ENCODE measurements around the gene ODC1.

The ODC1 gene

DNA sequence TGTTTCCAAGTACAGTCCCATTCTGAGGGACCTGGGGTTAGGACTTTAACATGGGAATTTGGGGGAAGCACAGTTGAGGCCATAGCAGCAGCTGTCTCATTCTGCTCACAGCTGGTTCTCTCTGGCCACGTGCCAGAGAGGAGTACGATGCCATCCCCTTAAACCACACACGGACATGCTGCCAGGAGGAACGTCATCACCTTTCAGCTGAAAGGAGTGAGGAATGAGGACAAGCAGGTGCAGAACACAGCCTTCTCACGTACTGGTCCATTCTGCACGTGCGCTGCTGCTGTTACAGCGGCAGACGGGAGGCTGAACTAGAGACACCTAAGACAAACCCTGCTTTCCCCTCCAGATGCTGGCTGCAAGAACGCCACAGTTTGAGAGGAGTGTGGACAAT, 33.5 kb downstream of the ODC1 start:
- DNase-seq (ENCODE audit: low spot score) = no peak

DNA sequence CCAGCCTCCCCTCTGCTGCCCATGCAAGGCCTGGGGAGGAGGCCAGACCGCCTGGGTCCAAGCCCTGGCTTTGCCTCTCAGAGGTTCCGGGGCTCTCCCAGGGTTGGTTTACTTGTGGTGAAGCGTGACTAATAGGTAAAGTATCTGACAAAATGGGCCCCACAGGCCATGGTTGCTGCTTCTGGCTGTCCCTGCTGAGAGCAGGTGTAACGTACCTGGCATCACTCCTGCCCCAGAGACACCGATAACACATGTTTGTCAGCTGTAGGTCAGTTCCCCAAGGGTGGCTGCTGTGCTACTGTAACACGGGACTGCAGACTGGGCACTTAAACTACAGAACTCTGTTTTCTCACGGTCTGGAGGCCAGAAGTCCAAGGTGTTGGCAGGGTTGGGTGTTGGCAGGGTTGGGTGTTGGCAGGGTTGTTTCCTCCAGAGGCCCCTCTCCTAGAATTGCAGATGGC, 34.1 kb downstream of the ODC1 start:
- no peak for DNase-seq (ENCODE audit: low spot score)

GRCh38 chr2:10413503-10413902, 34.6 kb downstream of the ODC1 start:
- DNase-seq (ENCODE audit: low spot score) = no peak

GRCh38 chr2:10412380-10412779, 35.7 kb downstream of the ODC1 start:
- DNase-seq (ENCODE audit: low spot score) = peak; percentile 65

- DNase-seq (ENCODE audit: low spot score) = no peak
Observed at GRCh38 chr2:10411557-10411956, 36.6 kb downstream of the ODC1 start.

DNA sequence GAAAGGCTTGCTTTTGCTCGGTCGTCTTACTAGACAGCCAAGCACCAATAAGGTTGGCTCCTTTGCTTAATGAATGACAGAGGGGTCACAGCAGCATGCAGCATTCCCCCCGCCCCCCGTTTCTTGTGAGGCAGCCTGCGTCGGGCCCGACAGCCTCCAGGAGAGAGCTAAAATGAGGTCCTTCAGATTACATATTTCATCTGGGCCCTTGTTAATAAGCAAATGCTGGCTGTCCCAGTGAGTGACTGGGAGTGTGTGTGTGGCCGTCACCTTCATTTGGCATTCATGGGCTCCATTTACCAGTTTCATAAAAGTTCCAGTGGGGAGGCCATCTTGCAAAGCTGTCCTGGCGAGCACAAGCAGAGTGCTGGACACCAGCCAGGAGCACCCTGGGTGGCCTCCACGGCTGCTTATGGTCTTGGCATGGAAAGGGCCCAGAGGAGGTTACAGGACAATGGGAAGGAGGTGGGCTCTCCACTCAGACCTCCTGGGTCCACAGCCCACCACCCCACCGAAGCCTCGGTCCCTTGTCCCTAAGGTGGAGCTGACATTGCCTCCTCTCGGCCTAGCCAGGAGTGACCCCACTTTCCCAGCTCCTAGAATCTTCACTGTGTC, 37.2 kb downstream of the ODC1 start:
- DNase-seq (ENCODE audit: low spot score) = no peak

DNA sequence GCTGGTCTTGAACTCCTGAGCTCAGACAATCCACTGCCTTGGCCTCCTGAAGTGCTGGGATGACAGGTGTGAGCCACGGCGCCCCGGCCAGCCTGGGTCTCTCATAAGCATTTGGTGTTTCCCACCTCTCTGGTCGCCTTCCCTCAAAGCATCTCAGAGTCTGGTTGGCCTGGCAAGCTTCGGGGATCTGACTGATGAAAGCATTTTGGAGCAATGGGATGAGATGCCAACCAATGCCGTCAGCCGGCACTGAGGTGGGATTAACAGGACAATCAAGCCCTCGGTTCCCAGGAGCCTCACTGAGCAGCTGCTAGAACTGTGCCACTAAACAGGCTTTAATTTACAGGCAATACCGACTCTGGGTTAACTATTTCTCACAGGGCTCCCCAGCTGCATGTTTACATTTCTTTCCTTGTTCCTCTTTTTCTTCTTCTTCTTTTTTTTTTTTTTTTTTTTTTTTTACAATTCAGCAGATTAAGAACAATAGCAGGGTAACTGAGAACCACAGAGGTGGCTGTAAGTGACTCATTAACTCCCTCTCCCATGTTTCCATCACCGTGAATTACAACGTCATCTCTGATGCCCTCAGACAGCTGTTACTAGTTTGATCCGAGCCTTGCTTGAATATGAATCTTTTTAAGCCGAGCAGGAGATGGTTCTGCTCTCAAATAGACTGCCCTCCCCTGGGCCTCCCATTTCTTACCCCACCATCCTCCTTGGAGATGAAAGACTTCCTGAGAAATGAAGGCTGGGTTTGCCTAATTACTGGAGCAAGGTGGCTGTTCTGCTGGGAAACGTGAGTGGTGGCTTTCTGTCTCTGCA, 37.9 kb downstream of the ODC1 start:
- DNase-seq (ENCODE audit: low spot score) = no peak

DNA sequence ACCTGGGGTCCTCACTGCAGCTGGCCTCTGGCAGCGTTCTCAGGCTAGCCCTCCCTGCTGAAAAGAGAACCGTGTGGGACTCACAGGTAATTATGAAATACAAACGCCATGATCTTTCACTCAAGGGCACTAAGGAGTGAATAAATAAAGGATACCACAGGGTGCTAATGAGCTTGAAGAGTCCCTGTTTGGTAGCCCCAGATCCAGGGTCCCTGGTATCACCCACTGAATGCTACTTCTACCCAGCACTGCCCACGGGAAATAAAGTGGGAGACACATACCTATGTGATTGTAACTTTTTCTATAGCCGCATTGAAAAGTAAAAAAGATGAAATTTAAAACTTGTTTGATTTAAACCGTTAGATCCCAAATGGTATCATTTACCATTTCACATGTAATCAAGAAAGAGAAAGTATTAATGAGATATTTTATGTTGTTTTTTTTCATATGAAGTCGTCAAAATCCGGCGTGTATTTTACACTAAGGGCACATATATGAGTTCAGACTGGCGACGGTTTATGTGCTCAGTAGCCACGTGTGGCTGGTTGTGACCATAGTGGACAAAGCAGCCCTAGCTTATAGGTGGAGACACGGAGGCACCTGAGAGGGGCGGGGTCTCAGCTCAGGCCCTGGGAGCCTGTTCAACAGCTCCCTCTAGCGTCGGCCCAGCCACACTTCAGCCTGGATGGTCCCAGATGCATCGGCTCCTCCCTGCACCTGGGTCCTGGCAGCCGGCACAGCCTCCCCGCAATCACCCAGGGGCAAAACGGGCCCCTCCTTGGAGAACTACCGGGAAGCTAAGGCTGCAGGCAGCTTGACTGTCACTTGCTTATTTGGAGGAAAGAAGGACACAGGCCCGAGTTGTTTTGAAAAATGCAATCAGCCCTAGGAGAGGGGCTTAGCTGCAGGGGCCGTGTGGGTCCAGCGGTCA, 39.2 kb downstream of the ODC1 start:
- peak; percentile 87 for DNase-seq (ENCODE audit: low spot score)

DNA sequence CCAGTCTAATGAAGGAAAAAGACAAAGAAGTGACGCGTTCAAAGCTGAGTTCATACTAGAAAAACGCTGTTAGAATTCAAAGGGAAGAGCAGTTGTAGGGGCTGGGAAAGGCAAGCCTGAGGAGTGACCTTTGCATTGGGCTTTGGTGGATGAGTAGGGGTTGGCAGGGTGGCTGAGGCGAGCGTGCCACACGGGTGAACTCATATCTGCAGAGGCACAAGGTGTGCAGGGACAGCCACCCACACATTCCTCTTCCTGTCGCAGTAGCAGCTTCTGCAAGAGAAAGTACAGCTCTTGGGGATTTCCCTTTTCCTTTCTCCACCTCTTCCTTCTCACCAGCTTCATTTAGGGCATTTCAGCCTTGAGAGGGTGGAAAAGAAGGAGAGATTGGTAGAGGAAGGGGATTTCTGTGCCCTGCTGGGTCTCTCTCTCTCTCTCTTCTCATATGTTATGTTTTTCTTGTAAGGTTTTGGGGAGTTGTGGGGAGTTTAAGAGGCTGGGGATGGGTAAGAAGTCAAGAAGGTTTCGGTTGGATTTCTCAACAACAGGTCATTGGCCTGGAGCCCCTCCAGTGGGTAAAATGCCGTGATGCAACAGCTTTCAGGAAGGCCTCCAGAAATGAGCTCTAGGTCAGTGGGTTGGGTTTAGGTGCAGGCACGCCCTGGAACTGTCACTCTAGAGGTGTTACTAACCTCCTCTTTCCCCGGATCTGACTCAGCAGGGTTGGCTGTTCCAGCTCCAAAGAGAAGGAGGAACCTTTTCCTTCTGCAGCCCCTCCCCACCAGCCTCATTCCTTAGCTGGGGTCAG, 40.1 kb downstream of the ODC1 start:
- peak; percentile 56 for DNase-seq (ENCODE audit: low spot score)

GRCh38 chr2:10407432-10407831, 40.7 kb downstream of the ODC1 start:
- no peak for DNase-seq (ENCODE audit: low spot score)

DNA sequence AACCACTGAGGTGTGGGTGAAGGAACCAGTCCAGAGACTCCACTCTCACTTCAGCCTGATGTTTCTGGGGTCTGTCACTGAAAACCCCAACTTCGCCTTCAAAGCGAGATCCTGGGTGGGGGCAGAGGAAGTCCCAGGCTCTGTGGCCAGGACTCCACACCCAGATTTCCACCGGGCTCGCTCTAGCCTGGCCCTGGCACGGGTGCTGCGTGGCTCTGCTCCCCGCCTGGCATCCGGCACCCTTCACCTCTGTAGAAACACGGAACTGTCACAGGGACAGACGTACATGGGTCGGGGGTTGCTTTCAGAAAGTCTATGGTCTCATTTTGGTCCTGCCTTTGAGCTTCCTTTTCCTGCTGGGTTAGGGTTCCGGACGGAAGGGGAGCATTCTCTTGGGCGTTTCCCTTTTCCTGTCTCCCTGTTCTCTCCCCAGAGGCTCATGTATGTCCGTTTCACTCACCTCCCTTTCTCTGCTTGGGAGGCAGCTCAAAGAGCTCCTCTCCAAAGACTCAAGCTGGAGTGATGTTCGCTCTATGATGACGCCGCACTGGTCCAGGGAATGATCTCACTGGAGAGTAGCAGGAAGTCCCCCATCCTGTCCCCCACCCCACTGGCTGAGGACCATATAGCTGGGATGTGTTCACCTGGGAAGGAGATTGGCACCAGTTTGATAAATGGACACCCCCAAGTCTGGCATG, 41.5 kb downstream of the ODC1 start:
- no peak for DNase-seq (ENCODE audit: low spot score)

GRCh38 chr2:10406016-10406415, 42.1 kb downstream of the ODC1 start:
- no peak for DNase-seq (ENCODE audit: low spot score)

- DNase-seq (ENCODE audit: low spot score) = no peak
Observed at GRCh38 chr2:10405448-10405847, 42.7 kb downstream of the ODC1 start.

DNA sequence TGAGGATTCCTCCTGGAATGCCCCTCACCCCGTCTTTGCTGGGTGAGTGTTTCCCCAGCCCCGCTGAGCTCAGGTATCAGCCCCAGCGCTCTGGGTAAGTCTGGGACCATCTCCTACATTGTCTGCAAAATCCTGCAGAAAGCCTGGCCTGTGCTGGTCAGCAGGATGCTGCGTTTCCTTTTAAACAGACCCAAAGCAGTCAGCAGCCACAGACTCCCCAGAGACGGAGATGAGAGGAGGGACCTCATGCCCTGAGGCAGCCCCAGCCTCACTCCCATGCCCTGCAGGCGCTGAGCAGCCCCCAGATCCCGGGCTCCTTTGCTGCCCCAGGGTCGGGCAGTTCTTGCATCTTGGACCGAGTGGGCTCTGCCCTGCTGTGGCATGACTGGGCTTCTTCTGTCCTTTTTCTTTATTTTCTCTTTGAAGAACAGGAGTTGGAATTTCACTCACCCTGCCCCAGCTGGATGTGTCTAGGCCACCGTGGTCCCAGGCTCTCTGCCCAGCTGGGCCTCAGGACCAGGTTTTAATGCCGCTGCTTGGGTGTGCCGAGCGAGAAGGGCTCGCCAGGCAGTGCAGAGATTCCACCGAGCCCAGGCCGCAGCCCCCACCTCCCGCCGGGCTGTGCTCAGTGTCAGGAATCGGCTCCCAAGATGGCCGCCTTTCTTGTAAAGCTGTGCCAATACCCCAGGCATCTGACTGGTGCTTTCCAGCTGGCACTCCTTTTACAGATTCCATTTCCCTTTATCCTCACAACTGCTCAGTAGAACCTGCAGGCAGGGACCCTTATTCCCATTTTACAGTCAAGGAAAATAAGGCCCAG, 43.6 kb downstream of the ODC1 start:
- DNase-seq (ENCODE audit: low spot score) = no peak

DNA sequence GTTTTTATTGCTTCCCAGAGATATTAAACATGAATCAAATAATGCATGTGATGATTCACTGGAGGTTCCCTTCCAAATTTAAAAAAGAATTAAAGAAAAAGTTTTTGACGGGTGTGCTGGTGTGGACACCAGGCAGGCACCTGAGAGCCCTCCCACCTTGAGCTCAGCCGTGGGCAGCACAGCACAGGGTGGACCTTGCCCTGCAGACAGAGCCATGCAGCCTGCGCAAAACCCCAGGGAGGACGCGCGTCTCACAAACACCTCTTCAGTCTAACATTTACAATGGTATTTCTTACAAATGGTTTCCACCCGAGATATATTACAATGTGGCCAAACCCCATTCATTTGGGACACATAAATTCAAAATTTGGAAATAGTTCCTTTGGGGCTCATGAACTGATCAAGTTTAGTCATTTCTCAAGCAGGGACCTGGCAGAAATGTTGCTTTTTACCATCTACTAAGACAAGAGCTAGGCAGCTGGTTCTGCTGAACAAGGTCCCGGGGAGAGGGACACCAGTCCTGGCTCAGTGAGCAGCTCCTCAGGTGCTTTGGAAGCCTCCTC, 45.4 kb downstream of the ODC1 start:
- DNase-seq (ENCODE audit: low spot score) = no peak

GRCh38 chr2:10402062-10402585, 46.0 kb downstream of the ODC1 start:
- no peak for DNase-seq (ENCODE audit: low spot score)

GRCh38 chr2:10400978-10401951, 46.9 kb downstream of the ODC1 start:
- no peak for DNase-seq (ENCODE audit: low spot score)

DNA sequence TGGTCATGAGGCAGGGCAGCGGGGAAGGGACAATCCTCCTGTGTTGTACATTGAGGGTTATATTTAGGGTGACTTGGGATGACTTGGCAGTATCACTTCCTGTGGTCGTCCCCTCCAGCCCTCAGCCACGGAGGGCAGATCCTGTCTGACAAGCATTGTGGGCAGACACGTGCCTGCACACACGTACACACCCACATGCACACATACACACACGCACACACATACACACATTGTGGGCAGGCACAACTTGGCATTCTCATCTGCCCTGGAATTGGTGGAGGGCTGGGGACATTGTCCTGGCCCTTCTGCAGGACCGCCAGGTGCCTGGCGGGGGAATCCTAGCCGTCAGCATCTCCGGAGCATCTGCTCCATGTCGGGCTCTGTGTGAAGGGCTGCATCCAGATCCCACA, 47.6 kb downstream of the ODC1 start:
- DNase-seq (ENCODE audit: low spot score) = no peak

Measured in hematopoietic multipotent progenitor cell treated with erythropoietin and hydrocortisone succinate and interleukin-3 and kit ligand, for 17 days (in vitro differentiated cells).